K562 (cell line): Measurements from ENCODE around the gene MAU2. TPM values are rescaled to one million over a fixed set of nuclear protein-coding genes. Genes with fewer than 3 reads are reported as not detected.

ENCODE experiments used
- ATAC-seq: fragments of 200-7000 bp; cut with Tn5 transposase; 3 replicates; pipeline ENCODE4 v1.9.1; 2020; ENCODE audit warnings: moderate library complexity
- BruUV-seq: library from RNA; stranded (reverse); fragments of 400-500 nt; replicated peaks from 2 replicates; lab custom pipeline; 2021; lab: Mats Ljungman, UMichigan
- CTCF ChIA-PET: fragments of 300-600 bp; formaldehyde crosslinking; extraction: SDS; loops from one replicate; lab custom pipeline; 2021; ENCODE audit warnings: low intra/inter-chr PET ratio; lab: Yijun Ruan, JAX
- POLR2A ChIA-PET: fragments of 300-600, 350-650 bp; sonication (Branson Sonifier 250); formaldehyde crosslinking; extraction: SDS; loops from one replicate; lab custom pipeline; 2021; ENCODE audit warnings: antibody characterized with exemption, inconsistent platforms; lab: Yijun Ruan, JAX
- DNase-seq, 4 experiments: peaks; one replicate each; pipeline versions ENCODE4 v3.0.0 to v3.0.0-alpha.2; 2011 to 2018; ENCODE audit warnings: low spot score in 3 of 4, mixed read lengths in 3 of 4; ENCODE audit errors: extremely low read depth in 1 of 4
- FAIRE-seq: peaks from 2 replicates; lab custom pipeline; 2011; peaks lifted over from hg19 to GRCh38; lab: Jason Lieb, UNC
- H2AFZ ChIP-seq: 2 replicates; pipeline ENCODE4 v1.6.0; 2011; ENCODE audit warnings: low read depth, low read length, control low read depth, inconsistent platforms
- H3K27ac ChIP-seq: fragments of 200-600 bp; 3 replicates; pipeline ENCODE4 v1.8.0; 2011; ENCODE audit warnings: low read depth, mild to moderate bottlenecking, control low read depth, inconsistent platforms, low read length, moderate library complexity, mixed read lengths; ENCODE audit errors: extremely low read depth
- H3K27me3 ChIP-seq, 2 experiments: fragments of 300-600 bp in 1 of 2; 2 replicates in 1 of 2; 3 replicates in 1 of 2; pipeline versions ENCODE4 v1.6.0 to v1.8.0; 2011; ENCODE audit warnings: inconsistent platforms in 2 of 2, low read length in 2 of 2, mild to moderate bottlenecking in 1 of 2, mixed read lengths in 1 of 2, moderate library complexity in 1 of 2; ENCODE audit not compliant: control insufficient read depth in 2 of 2, insufficient read depth in 2 of 2
- H3K36me3 ChIP-seq: fragments of 300-600 bp; 3 replicates; pipeline ENCODE4 v1.8.0; 2011; ENCODE audit warnings: mild to moderate bottlenecking, low read length, inconsistent platforms; ENCODE audit not compliant: control insufficient read depth, insufficient read depth
- H3K4me1 ChIP-seq, 2 experiments: fragments of 200-600 bp in 1 of 2; replicated peaks in 1 of 2; 2 replicates in 1 of 2; 3 replicates in 1 of 2; pipeline versions ENCODE4 v1.5.1 to v1.8.0; 2011; ENCODE audit warnings: inconsistent platforms in 2 of 2, low read length in 2 of 2, mild to moderate bottlenecking in 1 of 2, mixed read lengths in 1 of 2, moderate library complexity in 1 of 2; ENCODE audit not compliant: control insufficient read depth in 2 of 2, insufficient read depth in 2 of 2
- H3K4me2 ChIP-seq: 2 replicates; pipeline ENCODE4 v1.6.1; 2011; ENCODE audit warnings: low read length, control low read depth, inconsistent platforms, mixed read lengths; ENCODE audit not compliant: insufficient read depth
- H3K4me3 ChIP-seq: fragments of 200-600 bp; sonication (generic), shearing (Covaris generic); 2 replicates; pipeline ENCODE4 v1.5.1; 2016; ENCODE audit warnings: control low read depth, inconsistent platforms
- H3K79me2 ChIP-seq: fragments of 200-600 bp; 3 replicates; pipeline ENCODE4 v1.8.0; 2011; ENCODE audit warnings: low read length, inconsistent platforms; ENCODE audit not compliant: control insufficient read depth, insufficient read depth
- H3K9ac ChIP-seq, 2 experiments: 2 replicates each; pipeline versions ENCODE4 v1.6.0 to v1.6.1; 2011; ENCODE audit warnings: low read depth in 2 of 2, low read length in 2 of 2, control low read depth in 1 of 2, inconsistent platforms in 1 of 2, mild to moderate bottlenecking in 1 of 2, mixed read lengths in 1 of 2; ENCODE audit not compliant: insufficient read depth in 1 of 2
- H3K9me1 ChIP-seq: one replicate; pipeline ENCODE4 v1.6.0; 2011; ENCODE audit warnings: inconsistent platforms, mild to moderate bottlenecking, low read length, moderate library complexity; ENCODE audit not compliant: control insufficient read depth, insufficient read depth
- H3K9me3 ChIP-seq: replicated peaks from 2 replicates; pipeline ENCODE4 v1.5.1; 2011; ENCODE audit warnings: low read depth, low read length, inconsistent platforms; ENCODE audit not compliant: control insufficient read depth, insufficient read depth
- H4K20me1 ChIP-seq: replicated peaks from 2 replicates; pipeline ENCODE4 v1.6.1; 2011; ENCODE audit warnings: low read length, inconsistent platforms, mixed read lengths; ENCODE audit not compliant: control insufficient read depth, insufficient read depth
- CREB1 ChIP-seq, 2 experiments: sonication (generic) in 1 of 2; formaldehyde crosslinking in 1 of 2; IDR thresholded peaks; 2 replicates each; pipeline versions ENCODE4 v1.6.1 to v1.8.0; 2012 to 2022; ENCODE audit warnings: inconsistent platforms in 1 of 2, mild to moderate bottlenecking in 1 of 2, missing genetic modification reagents in 1 of 2, moderate library complexity in 1 of 2
- EHMT2 ChIP-seq: fragments of 450-650 bp; IDR thresholded peaks from 2 replicates; pipeline ENCODE4 v1.6.1; 2018; ENCODE audit warnings: antibody characterized with exemption
- HDAC2 ChIP-seq: fragments of 450-650 bp; IDR thresholded peaks from 2 replicates; pipeline ENCODE4 v1.6.1; 2016; ENCODE audit warnings: mild to moderate bottlenecking
- NCOA2 ChIP-seq, 2 experiments: fragments of 450-650 bp; IDR thresholded peaks; 2 replicates each; pipeline ENCODE4 v1.6.1; 2018; ENCODE audit warnings: mild to moderate bottlenecking in 2 of 2, moderate library complexity in 1 of 2; ENCODE audit not compliant: partially characterized antibody in 2 of 2
- NCOA6 ChIP-seq: fragments of 450-650 bp; IDR thresholded peaks from 2 replicates; pipeline ENCODE4 v1.6.1; 2017; ENCODE audit warnings: mild to moderate bottlenecking
- NFYB ChIP-seq: IDR thresholded peaks from 2 replicates; pipeline ENCODE4 v1.6.1; 2011; ENCODE audit warnings: mild to moderate bottlenecking, moderate library complexity; ENCODE audit not compliant: insufficient read length; ENCODE audit errors: extremely low read depth
- POLR2A ChIP-seq: fragments of 450-650 bp; conservative IDR thresholded peaks from 2 replicates; pipeline ENCODE4 v1.6.1; 2016
- POLR3A ChIP-seq: IDR thresholded peaks from 2 replicates; pipeline ENCODE4 v1.6.1; 2011; ENCODE audit warnings: borderline replicate concordance, mild to moderate bottlenecking, moderate library complexity; ENCODE audit not compliant: insufficient read length, insufficient read depth; ENCODE audit errors: extremely low read depth
- PRPF4 ChIP-seq: fragments of 200-400 bp; formaldehyde crosslinking; IDR thresholded peaks from one replicate; pipeline ENCODE4 v1.6.1; 2017; ENCODE audit warnings: low read length, low read depth, mild to moderate bottlenecking; ENCODE audit not compliant: insufficient read depth, poor library complexity, severe bottlenecking
- TOE1 ChIP-seq, 2 experiments: fragments of 450-650 bp in 1 of 2; sonication (generic) in 1 of 2; formaldehyde crosslinking in 1 of 2; IDR thresholded peaks; 2 replicates each; pipeline versions ENCODE4 v1.7.1 to v1.8.0; 2016 to 2022; ENCODE audit warnings: borderline replicate concordance in 2 of 2, mild to moderate bottlenecking in 2 of 2, antibody characterized with exemption in 1 of 2, inconsistent platforms in 1 of 2, low read depth in 1 of 2, missing genetic modification reagents in 1 of 2, moderate library complexity in 1 of 2
- ZBTB7A ChIP-seq: IDR thresholded peaks from 2 replicates; pipeline ENCODE4 v1.6.1; 2011; ENCODE audit warnings: low read depth, mild to moderate bottlenecking, low read length, moderate library complexity, borderline replicate concordance; ENCODE audit not compliant: control insufficient read depth
- ZNF184 ChIP-seq: sonication (generic); formaldehyde crosslinking; IDR thresholded peaks from 2 replicates; pipeline ENCODE4 v1.5.0; 2020; ENCODE audit warnings: missing genetic modification reagents
- ZNF41 ChIP-seq: fragments of 250-450 bp; sonication (Bioruptor Pico); conservative IDR thresholded peaks from 2 replicates; pipeline ENCODE4 v1.4.0; 2020; ENCODE audit warnings: mild to moderate bottlenecking
- WGBS: fragments of 100-300 bp; shearing (Covaris generic); methylation state at CpG from one replicate; pipeline ENCODE4 v1.1.6; 2016; ENCODE audit warnings: low coverage, mixed read lengths; ENCODE audit not compliant: insufficient coverage; ENCODE audit errors: missing lambda C conversion rate; 5-methylcytosine and 5-hydroxymethylcytosine counted together
- in situ Hi-C: fragments of 300-500 bp; cut with MboI; formaldehyde crosslinking; loops from 4 replicates; pipeline ENCODE4 v1.15.0; 2018; ENCODE audit warnings: inconsistent platforms, mixed read lengths
- intact Hi-C: fragments of 100-400 bp; cut with micrococcal nuclease; formaldehyde crosslinking; loops from 2 replicates; pipeline ENCODE4 v1.14.2; 2022
- polyA plus RNA-seq, 8 experiments: library from polyadenylated mRNA; depleted of rRNA in 4 of 8; stranded (reverse) in 5 of 8; unstranded in 3 of 8; fragments of >200 nt; fragmentation: Nextera tagmentation in 2 of 8; fragmentation: Illumina TruSeq in 1 of 8; extraction: Ambion mirVana in 2 of 8; extraction: Trizol in 1 of 8; gene quantifications; 2 replicates each; pipeline versions ENCODE4 v1.2.1 to v1.2.3, GENCODE V29; 2011 to 2014; ENCODE audit warnings: inconsistent platforms in 1 of 8, missing spikeins in 1 of 8
- total RNA-seq, 7 experiments: library from RNA; depleted of rRNA in 6 of 7; stranded (reverse); fragments of >200 nt in 6 of 7; fragmentation: Illumina TruSeq in 2 of 7; extraction: Trizol in 2 of 7; gene quantifications; 2 replicates each; pipeline versions ENCODE4 v1.2.1 to v1.2.3, GENCODE V29; 2011 to 2021; ENCODE audit warnings: low replicate concordance in 1 of 7
- TF ChIP-seq, protein P1 (sequence below): sonication (generic); formaldehyde crosslinking; IDR thresholded peaks from 2 replicates; pipeline ENCODE4 v1.8.1; 2022; ENCODE audit warnings: missing genetic modification reagents
- TF ChIP-seq, protein P2 (sequence below): fragments of 250-450 bp; sonication (Bioruptor Pico); IDR thresholded peaks from 2 replicates; pipeline ENCODE4 v1.9.0; 2021; ENCODE audit warnings: mild to moderate bottlenecking, inconsistent platforms
- TF ChIP-seq, protein P3 (sequence below): sonication (generic); IDR thresholded peaks from 2 replicates; pipeline ENCODE4 v1.6.1; 2016

MAU2 gene
- total and polyA plus RNA-seq, 9 of the 15 experiments (the other 6 are each of a cell fraction or from before 2014, with no cell fraction given) = 1.2 to 48.1 (median 19.4) TPM

DNA sequence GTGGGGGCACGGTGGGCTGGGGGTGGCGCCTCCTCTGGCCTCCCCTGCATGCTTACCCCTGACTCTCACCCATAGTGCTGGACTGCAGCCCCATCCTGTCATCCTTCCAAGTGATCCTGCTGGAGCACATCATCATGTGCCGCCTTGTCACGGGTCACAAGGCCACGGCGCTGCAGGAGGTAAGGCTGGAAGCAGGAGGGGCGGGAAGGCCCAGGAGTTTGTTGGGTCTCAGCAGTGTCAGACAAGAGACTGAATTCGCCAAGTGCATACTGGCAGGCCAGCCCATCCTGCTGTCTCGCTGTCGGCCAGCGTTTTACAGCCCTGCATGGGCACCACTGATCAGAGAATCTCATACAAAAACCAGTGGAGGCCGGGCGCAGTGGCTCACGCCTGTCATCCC, 23.1 kb downstream of the MAU2 start:
- peaks cover 0 to 29% of the 10 kb centered on the region in 2 experiments; a peak in 2 of 5 replicates for H3K4me1 ChIP-seq
- peaks cover 71% of the 10 kb centered on the region; the same call in 2 of the 3 replicates for H3K36me3 ChIP-seq
- FAIRE-seq = no peak
- no peak for ATAC-seq
- H3K4me2 ChIP-seq = no peak overlapping the region
- H3K9me1 ChIP-seq = no peaks in the 10 kb centered on the region
- no TSS peak for BruUV-seq
- H3K4me3 ChIP-seq = no peak overlapping the region
- H3K27me3 ChIP-seq = no peaks in the 10 kb centered on the region
- H3K79me2 ChIP-seq = no peaks in the 10 kb centered on the region
- no peaks in the 10 kb centered on the region for H3K9me3 ChIP-seq
- CTCF ChIA-PET = interaction anchor here (0.6 to 2.0 kb wide), 4 partner anchors 21 to 346 kb away, joined by 3 to 10 read pairs (median 3); no protein-coding TSS in a partner anchor
- no peak overlapping the region for H3K9ac ChIP-seq
- H2AFZ ChIP-seq = no peak overlapping the region
- intact Hi-C loops = loop anchor here (5.0 kb wide), 1 partner anchor 156 kb away; no protein-coding TSS in a partner anchor
- H4K20me1 ChIP-seq = no peaks in the 10 kb centered on the region
- in situ Hi-C loops = loop anchor here (5.0 kb wide), 1 partner anchor 201 kb away; no protein-coding TSS in a partner anchor
- POLR2A ChIA-PET = interaction anchor here (0.6 to 1.1 kb wide), 2 partner anchors 10 to 72 kb away, joined by 3 read pairs; no protein-coding TSS in a partner anchor
- WGBS = 93% methylated on average over 11 of the region's 14 CpGs
- no peak for DNase-seq
- no peak overlapping the region for H3K27ac ChIP-seq
- TF ChIP-seq HDAC2 = no peak
- TF ChIP-seq CREB1 (IDR thresholded peaks at IDR 0.05) = no peak
- no peak for TF ChIP-seq CREB1 (CRISPR knock-in tag; IDR thresholded peaks at IDR 0.05)
- no peak for TF ChIP-seq POLR2A
- no peak for TF ChIP-seq TOE1 (IDR thresholded peaks at IDR 0.05; ENCODE audit: borderline replicate concordance)
- no peak for TF ChIP-seq TOE1 (CRISPR knock-in tag; IDR thresholded peaks at IDR 0.05; ENCODE audit: borderline replicate concordance, low read depth)
- TF ChIP-seq ZNF184 (CRISPR knock-in tag) = no peak
- TF ChIP-seq ZNF41 = no peak
- no peak for TF ChIP-seq NCOA2 (IDR thresholded peaks at IDR 0.05; ENCODE audit: partially characterized antibody in 2 of 2)
- TF ChIP-seq POLR3A = no peak
- no peak for TF ChIP-seq PRPF4
- TF ChIP-seq NFYB = no peak
- TF ChIP-seq, protein P1, sequence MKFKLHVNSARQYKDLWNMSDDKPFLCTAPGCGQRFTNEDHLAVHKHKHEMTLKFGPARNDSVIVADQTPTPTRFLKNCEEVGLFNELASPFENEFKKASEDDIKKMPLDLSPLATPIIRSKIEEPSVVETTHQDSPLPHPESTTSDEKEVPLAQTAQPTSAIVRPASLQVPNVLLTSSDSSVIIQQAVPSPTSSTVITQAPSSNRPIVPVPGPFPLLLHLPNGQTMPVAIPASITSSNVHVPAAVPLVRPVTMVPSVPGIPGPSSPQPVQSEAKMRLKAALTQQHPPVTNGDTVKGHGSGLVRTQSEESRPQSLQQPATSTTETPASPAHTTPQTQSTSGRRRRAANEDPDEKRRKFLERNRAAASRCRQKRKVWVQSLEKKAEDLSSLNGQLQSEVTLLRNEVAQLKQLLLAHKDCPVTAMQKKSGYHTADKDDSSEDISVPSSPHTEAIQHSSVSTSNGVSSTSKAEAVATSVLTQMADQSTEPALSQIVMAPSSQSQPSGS (CRISPR knock-in tag) = no peak
- TF ChIP-seq ZBTB7A = no peak
- TF ChIP-seq EHMT2 = no peak
- TF ChIP-seq, protein P2, sequence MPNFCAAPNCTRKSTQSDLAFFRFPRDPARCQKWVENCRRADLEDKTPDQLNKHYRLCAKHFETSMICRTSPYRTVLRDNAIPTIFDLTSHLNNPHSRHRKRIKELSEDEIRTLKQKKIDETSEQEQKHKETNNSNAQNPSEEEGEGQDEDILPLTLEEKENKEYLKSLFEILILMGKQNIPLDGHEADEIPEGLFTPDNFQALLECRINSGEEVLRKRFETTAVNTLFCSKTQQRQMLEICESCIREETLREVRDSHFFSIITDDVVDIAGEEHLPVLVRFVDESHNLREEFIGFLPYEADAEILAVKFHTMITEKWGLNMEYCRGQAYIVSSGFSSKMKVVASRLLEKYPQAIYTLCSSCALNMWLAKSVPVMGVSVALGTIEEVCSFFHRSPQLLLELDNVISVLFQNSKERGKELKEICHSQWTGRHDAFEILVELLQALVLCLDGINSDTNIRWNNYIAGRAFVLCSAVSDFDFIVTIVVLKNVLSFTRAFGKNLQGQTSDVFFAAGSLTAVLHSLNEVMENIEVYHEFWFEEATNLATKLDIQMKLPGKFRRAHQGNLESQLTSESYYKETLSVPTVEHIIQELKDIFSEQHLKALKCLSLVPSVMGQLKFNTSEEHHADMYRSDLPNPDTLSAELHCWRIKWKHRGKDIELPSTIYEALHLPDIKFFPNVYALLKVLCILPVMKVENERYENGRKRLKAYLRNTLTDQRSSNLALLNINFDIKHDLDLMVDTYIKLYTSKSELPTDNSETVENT = no peak
- TF ChIP-seq NCOA6 = no peak
- TF ChIP-seq, protein P3, sequence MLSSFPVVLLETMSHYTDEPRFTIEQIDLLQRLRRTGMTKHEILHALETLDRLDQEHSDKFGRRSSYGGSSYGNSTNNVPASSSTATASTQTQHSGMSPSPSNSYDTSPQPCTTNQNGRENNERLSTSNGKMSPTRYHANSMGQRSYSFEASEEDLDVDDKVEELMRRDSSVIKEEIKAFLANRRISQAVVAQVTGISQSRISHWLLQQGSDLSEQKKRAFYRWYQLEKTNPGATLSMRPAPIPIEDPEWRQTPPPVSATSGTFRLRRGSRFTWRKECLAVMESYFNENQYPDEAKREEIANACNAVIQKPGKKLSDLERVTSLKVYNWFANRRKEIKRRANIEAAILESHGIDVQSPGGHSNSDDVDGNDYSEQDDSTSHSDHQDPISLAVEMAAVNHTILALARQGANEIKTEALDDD = no peak
